B cell (primary cell): ENCODE results near the gene IQCH.

Experiments
- CTCF ChIP-seq: fragments of 200-600 bp; IDR thresholded peaks from one replicate; pipeline ENCODE4 v1.8.0; 2022; ENCODE audit warnings: antibody characterized with exemption, mild to moderate bottlenecking
- EZH2 ChIP-seq: IDR thresholded peaks from 2 replicates; pipeline ENCODE4 v1.6.1; 2012; ENCODE audit warnings: borderline replicate concordance, low read depth, mild to moderate bottlenecking, moderate library complexity, low read length; ENCODE audit not compliant: insufficient read depth, poor library complexity, severe bottlenecking

DNA sequence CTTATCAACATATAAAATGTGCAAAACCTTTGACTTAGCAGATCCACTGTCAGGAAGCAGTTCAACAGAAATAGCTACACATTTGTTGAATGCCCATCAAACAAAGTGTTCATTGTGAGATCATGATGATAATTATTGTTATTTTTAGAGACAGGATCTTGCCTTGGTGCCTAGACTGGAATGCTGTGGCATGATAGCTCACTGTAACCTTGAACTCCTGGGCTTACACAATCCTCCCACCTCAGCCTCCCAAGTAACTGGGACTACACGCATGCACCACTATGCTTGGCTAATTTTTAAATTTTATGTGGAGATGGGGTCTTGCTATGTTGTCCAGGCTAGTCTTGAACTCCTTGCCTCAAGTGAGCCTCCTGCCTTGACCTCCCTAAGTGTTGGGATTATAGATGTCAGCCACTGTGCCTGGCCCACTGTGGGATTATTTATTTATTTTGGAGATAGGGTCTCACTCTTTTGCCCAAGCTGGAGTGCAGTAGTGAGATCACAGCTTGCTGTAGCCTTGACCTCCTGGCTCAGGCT is 296.7 kb downstream of the IQCH start:
- TF ChIP-seq CTCF: no peak
- TF ChIP-seq EZH2: no peak
